Endothelial cell of umbilical vein (primary cell): ENCODE data around the gene TREH. TPM values are rescaled to one million over a fixed set of nuclear protein-coding genes. Genes with fewer than 3 reads are reported as not detected.
"Not testable (repeated sequence)": the region's sequence is repeated elsewhere in the genome, so short reads cannot be mapped to it uniquely, and the experiment has no call there.

ENCODE experiments used
- BruUV-seq: library from RNA; stranded (reverse); fragments of 400-500 nt; replicated peaks from 2 replicates; lab custom pipeline; 2021; lab: Mats Ljungman, UMichigan
- CTCF ChIA-PET: fragments of 300-600, 350-600 bp; sonication (Branson Sonifier 250); formaldehyde crosslinking; loops from one replicate; lab custom pipeline; 2021; ENCODE audit warnings: antibody characterized with exemption, inconsistent platforms; lab: Charles Lee
- POLR2A ChIA-PET: fragments of 300-600, 350-600 bp; sonication (Branson Sonifier 250); formaldehyde crosslinking; loops from one replicate; lab custom pipeline; 2021; ENCODE audit warnings: antibody characterized with exemption, inconsistent platforms; lab: Charles Lee
- DNase-seq: peaks from one replicate; pipeline ENCODE4 v3.0.0-alpha.2; 2011; ENCODE audit warnings: low read depth, low spot score
- FAIRE-seq: peaks from 2 replicates; lab custom pipeline; 2011; peaks lifted over from hg19 to GRCh38; lab: Jason Lieb, UNC
- H2AFZ ChIP-seq: 2 replicates; pipeline ENCODE4 v1.6.0; 2012; ENCODE audit warnings: low read depth, low read length, control low read depth, inconsistent platforms
- H3K27ac ChIP-seq: 2 replicates; pipeline ENCODE4 v1.5.1; 2011; ENCODE audit warnings: low read depth, mild to moderate bottlenecking, control low read depth, low read length, moderate library complexity; ENCODE audit not compliant: insufficient read depth
- H3K27me3 ChIP-seq, 2 experiments: 2 replicates each; pipeline versions ENCODE4 v1.6.0 to v1.6.1; 2011; ENCODE audit warnings: low read length in 2 of 2, mixed read lengths in 1 of 2; ENCODE audit not compliant: control insufficient read depth in 2 of 2, insufficient read depth in 2 of 2
- H3K36me3 ChIP-seq, 2 experiments: 2 replicates in 1 of 2; 3 replicates in 1 of 2; pipeline ENCODE4 v1.5.1; 2011; ENCODE audit warnings: low read length in 2 of 2, mild to moderate bottlenecking in 1 of 2, moderate library complexity in 1 of 2; ENCODE audit not compliant: control insufficient read depth in 2 of 2, insufficient read depth in 2 of 2; ENCODE audit errors: extremely low read depth in 1 of 2
- H3K4me1 ChIP-seq: 3 replicates; pipeline ENCODE4 v1.5.1; 2011; ENCODE audit warnings: mild to moderate bottlenecking, low read length; ENCODE audit not compliant: control insufficient read depth, insufficient read depth; ENCODE audit errors: extremely low read depth
- H3K4me2 ChIP-seq: 2 replicates; pipeline ENCODE4 v1.6.1; 2011; ENCODE audit warnings: low read length, control low read depth, mixed read lengths; ENCODE audit not compliant: insufficient read depth
- H3K4me3 ChIP-seq, 3 experiments: fragments of 200-600 bp in 1 of 3; sonication (generic), shearing (Covaris generic) in 1 of 3; replicated peaks in 1 of 3; 2 replicates each; pipeline ENCODE4 v1.5.1; 2011 to 2016; ENCODE audit warnings: control low read depth in 3 of 3, low read length in 3 of 3, mild to moderate bottlenecking in 2 of 3, inconsistent platforms in 1 of 3, low read depth in 1 of 3, moderate library complexity in 1 of 3; ENCODE audit not compliant: insufficient read depth in 1 of 3
- H3K79me2 ChIP-seq: 2 replicates; pipeline ENCODE4 v1.6.0; 2012; ENCODE audit warnings: low read length, inconsistent platforms; ENCODE audit not compliant: control insufficient read depth, insufficient read depth
- H3K9ac ChIP-seq: replicated peaks from 2 replicates; pipeline ENCODE3; 2011; ENCODE audit warnings: low read length, control low read depth; ENCODE audit not compliant: insufficient read depth; ENCODE audit errors: extremely low read depth
- H3K9me1 ChIP-seq: replicated peaks from 3 replicates; pipeline ENCODE4 v1.6.0; 2011; ENCODE audit warnings: mild to moderate bottlenecking, low read length; ENCODE audit not compliant: control insufficient read depth, insufficient read depth; ENCODE audit errors: extremely low read depth
- H3K9me3 ChIP-seq: replicated peaks from 2 replicates; pipeline ENCODE4 v1.5.1; 2012; ENCODE audit warnings: low read length, inconsistent platforms; ENCODE audit not compliant: control insufficient read depth, insufficient read depth
- H4K20me1 ChIP-seq: replicated peaks from 2 replicates; pipeline ENCODE3; 2011; ENCODE audit warnings: mild to moderate bottlenecking, low read length; ENCODE audit not compliant: control insufficient read depth, insufficient read depth; ENCODE audit errors: extremely low read depth
- GATA2 ChIP-seq: IDR thresholded peaks from 2 replicates; pipeline ENCODE4 v1.7.0; 2011; ENCODE audit warnings: low read depth, mild to moderate bottlenecking, moderate library complexity, mixed read lengths, low read length; ENCODE audit not compliant: insufficient read length, insufficient read depth
- JUN ChIP-seq: IDR thresholded peaks from 2 replicates; pipeline ENCODE4 v1.6.1; 2011; ENCODE audit warnings: borderline replicate concordance, low read depth; ENCODE audit not compliant: insufficient read length, insufficient read depth
- dilution Hi-C: fragments of 300-500 bp; cut with MboI; formaldehyde crosslinking; loops from one replicate; pipeline ENCODE4 v1.15.0; 2019; ENCODE audit warnings: low sequenced_read_pairs; ENCODE audit not compliant: extremely low pct_ligation_motif_present
- intact Hi-C: fragments of 100-400 bp; cut with micrococcal nuclease; formaldehyde crosslinking; loops from one replicate; pipeline ENCODE4 v1.10.0; 2022
- polyA plus RNA-seq, 4 experiments: library from polyadenylated mRNA; depleted of rRNA in 3 of 4; stranded (reverse) in 3 of 4; unstranded in 1 of 4; fragments of >200 nt; gene quantifications; 2 replicates each; pipeline versions ENCODE4 v1.2.1 to v1.2.3, GENCODE V29; 2011 to 2012; ENCODE audit warnings: missing spikeins in 1 of 4
- total RNA-seq: library from RNA; stranded (reverse); gene quantifications from 2 replicates; pipeline ENCODE4 v1.2.3, GENCODE V29; 2021

Gene TREH
- total and polyA plus RNA-seq, 2 donors (not counting 3 experiments of a cell fraction or from before 2014, with no cell fraction given) = not detected

GRCh38 chr11:118714816-118715215 lies 35.4 kb upstream of the TREH start:
- H3K36me3 ChIP-seq = no peaks in the 10 kb centered on the region
- no peak for TF ChIP-seq JUN
- no peak for TF ChIP-seq GATA2
- POLR2A ChIA-PET = no interaction called here
- H3K4me2 ChIP-seq = no peak overlapping the region
- no peak overlapping the region for H3K9ac ChIP-seq
- H3K4me3 ChIP-seq = no peak overlapping the region
- H3K27ac ChIP-seq = no peak overlapping the region
- FAIRE-seq (no peak), DNase-seq (no peak)
- dilution Hi-C loops (no loop called here), intact Hi-C loops (no loop called here)
- no peaks in the 10 kb centered on the region for H3K9me3 ChIP-seq
- H3K79me2 ChIP-seq = no peaks in the 10 kb centered on the region
- no peaks in the 10 kb centered on the region for H3K27me3 ChIP-seq
- no TSS peak for BruUV-seq
- CTCF ChIA-PET = interaction anchor here (1.3 kb wide), 1 partner anchor 25 kb away, joined by 5 read pairs; no protein-coding TSS in a partner anchor
- peaks cover 7% of the 10 kb centered on the region for H3K4me1 ChIP-seq
- H2AFZ ChIP-seq = no peak overlapping the region
- H4K20me1 ChIP-seq = no peaks in the 10 kb centered on the region
- no peaks in the 10 kb centered on the region for H3K9me1 ChIP-seq

GRCh38 chr11:118714416-118714815 lies 35.0 kb upstream of the TREH start:
- CTCF ChIA-PET, POLR2A ChIA-PET, intact Hi-C loops, H3K4me2 ChIP-seq, H3K4me3 ChIP-seq, H3K79me2 ChIP-seq, H3K27me3 ChIP-seq, H4K20me1 ChIP-seq, H3K36me3 ChIP-seq, BruUV-seq, H3K9me3 ChIP-seq, H3K9ac ChIP-seq, dilution Hi-C loops, H3K9me1 ChIP-seq, DNase-seq, H2AFZ ChIP-seq, H3K4me1 ChIP-seq, FAIRE-seq, H3K27ac ChIP-seq: not testable (repeated sequence)
